GM18498 (cell line): ENCODE data around the gene ABL1.

Experiments
- ATAC-seq: cut with Tn5 transposase; IDR thresholded peaks from one replicate; pipeline ENCODE4 v1.9.1; 2021; ENCODE audit warnings: mild to moderate bottlenecking, moderate library complexity; ENCODE audit not compliant: unreplicated experiment

ABL1 gene

DNA sequence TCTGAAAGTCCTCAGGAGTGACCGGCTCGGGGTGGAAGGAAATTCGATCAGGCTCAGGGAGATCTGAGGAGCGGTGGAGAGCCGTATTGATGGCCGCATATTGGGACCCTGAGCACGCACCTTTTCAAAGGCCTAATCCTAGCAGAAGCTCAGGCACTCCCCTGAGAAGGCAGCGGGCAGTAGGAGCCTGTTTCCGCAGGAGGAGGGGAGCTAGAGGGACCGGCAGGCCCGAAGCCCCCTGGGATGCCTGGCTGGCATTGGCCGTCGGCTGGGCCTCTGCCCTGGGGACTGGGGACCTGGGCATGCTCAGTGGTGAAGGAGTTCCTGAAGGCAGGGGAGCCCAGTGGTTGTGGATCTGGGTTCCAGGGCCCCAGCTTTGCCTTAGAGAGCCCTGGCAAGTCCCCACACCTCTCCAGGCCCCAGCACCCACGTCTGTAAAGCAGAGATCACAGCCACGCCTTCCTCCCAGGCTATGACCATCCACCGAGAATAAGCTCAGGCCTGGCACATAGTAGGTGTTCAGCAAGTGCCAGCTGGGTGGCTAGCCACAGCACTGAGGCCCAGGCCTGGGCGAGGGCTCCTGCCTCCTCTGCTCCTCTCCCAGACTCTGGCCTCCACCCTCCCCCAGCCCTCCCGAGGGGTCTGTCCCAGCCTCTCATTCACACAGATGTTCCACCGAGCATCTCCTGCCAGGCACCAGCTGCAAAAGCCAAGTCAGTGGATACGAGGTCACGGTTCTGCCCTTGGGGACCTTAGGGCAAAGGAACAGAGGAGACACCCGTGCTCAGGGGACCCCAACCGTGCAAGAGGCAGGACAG, 78.8 kb downstream of the ABL1 start:
- ATAC-seq, result no peak

DNA sequence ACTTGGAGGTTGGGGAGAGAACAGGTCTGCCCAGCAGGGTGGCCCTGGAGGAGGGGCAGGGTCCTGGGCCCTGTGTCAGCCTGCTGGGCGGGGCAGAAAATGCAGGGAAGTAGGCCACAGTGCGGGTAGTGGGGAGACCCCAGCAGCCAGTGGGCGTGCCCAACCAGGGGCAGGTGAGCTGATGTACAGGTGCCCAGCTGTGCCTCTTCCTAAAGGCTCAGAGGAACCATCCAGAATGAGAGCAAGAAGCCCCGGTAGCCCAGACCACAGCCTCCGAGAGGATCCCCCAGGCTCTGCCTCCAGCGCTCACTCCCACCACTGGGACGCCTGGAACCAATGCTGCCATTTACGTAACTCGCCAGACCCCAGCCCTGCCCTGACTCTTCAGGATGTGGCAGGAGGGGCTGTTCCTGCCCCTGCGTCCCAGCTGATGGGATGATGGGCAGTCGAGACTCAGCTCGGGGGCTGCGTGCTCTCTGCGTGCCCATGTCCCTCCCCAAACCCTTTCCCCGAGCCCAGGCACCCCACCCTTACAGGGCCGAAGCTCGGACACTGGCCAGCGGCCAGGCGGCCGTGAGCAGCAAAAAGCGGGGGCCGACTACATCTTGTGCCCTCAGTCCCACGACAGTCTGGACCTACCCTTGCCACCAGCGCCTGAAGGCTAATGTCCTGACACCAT, 79.5 kb downstream of the ABL1 start:
- ATAC-seq, result no peak

GRCh38 chr9:130915096-130915447, 80.0 kb downstream of the ABL1 start:
- no peak for ATAC-seq

- ATAC-seq, result no peak
These were observed 82.3 kb downstream of the ABL1 start for GRCh38 chr9:130917168-130917960.

GRCh38 chr9:130918101-130918825, 83.2 kb downstream of the ABL1 start:
- ATAC-seq, result no peak

DNA sequence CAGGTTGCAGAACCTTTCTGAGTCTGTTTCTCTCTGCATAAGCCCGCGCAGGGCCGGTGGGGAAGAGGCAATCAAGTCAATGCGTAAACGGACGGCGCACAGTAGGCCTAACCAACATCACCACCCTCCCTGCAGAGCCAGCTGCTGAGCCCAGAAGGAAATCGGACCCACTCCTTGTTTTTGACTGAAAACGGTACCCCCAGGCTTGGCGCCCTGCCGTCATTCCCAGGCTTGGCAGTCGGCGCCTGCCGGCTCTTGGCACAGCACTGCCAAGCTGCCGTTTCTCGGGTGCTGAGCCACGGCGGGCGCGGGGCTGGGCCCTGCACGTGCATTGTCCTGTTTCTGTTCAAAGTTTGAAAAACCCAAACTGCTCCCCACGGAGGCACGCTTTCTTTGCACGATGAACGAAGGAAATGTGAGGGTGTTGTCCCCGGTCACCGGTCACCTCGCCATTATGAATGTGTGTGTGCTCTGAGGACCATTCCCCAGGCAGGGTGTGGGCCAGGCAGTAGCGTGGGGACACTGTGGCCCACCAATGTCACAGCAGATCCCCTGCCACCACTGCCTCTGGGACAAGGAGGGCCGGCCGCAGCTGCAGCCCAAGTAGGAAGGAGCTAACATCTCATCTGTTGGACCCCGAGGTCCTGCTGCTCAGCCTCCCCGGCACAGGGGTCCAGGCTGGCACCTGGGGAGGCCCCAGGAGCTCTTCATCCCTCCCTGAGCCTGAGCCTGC, 83.9 kb downstream of the ABL1 start:
- no peak for ATAC-seq

GRCh38 chr9:130919559-130920145, 84.6 kb downstream of the ABL1 start:
- ATAC-seq, result no peak

DNA sequence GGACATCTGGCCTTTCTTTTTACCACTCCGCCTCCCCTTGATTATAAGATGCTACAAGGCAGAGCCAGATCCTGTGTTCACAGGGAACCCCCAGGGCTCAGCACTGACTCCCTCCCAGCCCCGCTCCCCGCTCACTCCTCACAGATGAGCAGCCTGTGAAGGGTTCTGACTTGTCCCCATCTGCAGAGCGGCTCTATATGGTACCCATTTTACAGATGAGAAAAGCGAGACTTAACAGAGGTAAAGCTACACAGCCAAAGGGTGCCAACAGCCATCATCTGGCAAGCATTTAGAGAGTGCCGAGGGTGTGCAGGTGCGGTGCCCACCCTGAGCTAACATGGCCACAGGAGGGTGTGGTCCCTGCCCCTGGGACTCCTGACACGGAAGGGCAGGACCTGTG, 85.2 kb downstream of the ABL1 start:
- no peak for ATAC-seq

GRCh38 chr9:130920762-130921299, 85.8 kb downstream of the ABL1 start:
- ATAC-seq, result no peak

DNA sequence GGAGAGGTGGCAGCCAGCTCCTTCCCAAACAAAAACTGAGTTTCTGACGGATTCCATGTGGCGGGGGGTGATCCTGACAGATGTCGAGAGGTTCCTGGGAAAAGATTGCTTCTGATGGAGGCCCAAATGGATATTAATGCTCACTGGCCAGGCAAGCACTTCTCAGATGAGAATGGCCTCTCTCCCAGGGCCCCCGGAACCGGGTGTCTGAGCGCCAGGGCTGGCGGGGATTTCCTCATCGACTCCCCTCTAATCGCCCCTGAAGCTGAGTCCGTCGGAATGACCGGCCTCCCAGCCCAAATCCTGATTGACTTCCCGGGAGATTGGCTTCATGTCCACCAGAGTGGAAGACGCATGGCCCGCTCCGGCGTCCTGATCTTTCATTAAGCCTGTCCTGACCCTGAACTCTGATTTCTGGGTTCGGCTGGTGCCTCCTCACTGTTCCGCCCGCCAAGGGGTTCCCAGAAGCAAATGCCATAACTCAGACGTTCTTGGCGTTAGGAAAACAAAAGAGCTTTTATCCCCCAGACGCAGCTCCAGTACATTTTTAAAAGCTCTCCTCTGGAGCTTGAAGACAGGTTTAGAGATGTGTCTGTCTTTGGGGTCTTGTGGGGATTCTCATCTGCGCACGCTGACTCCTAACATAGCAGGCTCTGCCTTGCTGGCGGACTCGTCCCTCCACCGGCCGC, 86.4 kb downstream of the ABL1 start:
- ATAC-seq, result no peak

DNA sequence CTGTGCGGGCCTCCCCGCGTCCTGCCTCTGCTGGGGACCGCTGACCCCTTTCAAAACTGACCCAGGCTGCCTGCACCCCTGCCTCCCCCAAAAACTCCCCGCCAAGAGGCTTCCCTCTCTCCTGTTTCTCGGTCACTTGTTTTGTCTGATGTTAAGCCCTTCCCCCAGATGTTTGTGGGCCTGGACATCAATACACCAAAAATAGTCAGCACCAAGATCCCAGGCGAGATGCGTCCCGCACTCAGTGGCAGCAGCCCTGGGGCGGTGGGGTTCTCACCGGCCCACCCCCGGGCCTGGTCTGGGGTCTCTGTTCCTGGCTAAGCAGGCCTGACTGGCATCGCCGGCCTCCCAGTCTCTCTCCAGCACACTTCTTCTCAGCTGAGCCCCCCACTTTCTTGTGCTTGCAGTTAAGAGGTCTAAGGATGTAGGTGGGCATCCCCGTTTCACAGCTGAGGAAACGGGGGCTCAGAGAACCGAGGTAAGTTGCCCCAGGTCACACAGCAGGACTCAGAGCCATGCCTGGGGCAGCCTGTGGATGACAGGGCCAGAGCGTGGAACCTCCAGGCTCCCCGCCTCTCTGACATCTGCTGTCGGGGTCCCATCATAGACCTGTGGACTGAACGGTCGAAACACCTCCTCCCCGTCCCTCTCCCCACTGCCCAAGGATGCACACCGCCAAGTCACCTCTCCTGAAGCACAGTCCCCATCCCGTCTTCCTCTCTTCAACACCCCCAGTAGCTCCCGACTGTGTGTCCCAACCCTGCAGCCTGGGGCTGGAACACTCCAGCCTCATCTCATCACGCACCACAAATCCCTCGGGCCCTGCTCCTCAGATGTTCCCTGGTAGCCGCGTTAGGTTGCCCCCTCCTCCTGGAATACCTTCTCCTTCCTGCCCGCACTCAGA, 87.2 kb downstream of the ABL1 start:
- no peak for ATAC-seq

DNA sequence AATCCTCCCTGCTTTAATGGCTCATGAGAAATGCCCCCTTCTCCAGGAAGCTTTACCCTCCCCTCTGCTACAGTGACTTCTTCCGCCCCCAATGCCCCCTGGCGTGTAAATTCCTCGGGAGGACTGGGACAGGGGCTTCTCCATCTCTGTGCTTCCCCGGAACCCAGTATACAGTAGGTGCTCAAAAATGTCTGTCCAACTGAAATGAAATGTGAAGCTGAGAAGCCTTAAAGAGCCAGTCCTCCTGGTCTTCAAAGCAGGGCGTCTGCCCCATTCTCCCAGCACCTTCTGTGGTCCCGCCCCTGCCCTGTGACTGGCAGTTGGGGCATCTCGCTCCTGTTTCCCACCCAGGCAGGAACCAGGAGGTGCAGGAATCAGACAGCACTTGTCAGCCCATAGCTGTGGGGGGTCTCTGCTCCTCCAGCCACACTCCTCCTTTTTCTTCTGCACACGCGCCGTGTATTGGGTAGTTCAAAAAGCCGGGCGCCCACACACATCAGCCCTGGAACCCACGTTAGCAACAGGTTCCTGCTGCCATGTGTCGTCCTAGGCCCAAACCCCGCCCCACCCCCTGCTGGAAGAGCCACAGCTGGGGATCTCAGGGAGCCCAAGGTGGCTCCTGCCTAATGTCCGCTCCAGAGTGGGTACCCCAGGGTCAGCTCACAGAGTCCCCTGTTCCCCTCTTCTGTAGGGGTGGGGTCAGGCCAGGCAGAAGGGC, 88.0 kb downstream of the ABL1 start:
- no peak for ATAC-seq

GRCh38 chr9:130923611-130924447, 88.8 kb downstream of the ABL1 start:
- ATAC-seq, result no peak

DNA sequence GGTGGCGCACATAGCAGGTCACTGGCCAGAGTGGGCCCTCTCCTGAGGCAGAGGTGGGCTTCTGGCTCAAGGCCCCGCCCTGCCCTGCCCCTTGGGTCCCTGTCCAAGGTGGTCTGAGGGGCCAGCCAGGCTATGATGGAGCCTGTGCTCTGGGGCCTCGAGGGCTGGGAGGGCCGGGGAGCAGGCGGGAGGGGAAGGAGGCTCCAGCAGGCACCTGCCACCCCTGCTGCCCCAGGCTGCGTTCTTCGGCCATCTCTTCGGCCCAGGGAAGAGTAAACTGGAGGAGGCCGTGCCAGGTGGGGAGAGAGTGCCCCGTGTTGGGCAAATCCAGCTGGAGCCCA, 89.4 kb downstream of the ABL1 start:
- no peak for ATAC-seq

DNA sequence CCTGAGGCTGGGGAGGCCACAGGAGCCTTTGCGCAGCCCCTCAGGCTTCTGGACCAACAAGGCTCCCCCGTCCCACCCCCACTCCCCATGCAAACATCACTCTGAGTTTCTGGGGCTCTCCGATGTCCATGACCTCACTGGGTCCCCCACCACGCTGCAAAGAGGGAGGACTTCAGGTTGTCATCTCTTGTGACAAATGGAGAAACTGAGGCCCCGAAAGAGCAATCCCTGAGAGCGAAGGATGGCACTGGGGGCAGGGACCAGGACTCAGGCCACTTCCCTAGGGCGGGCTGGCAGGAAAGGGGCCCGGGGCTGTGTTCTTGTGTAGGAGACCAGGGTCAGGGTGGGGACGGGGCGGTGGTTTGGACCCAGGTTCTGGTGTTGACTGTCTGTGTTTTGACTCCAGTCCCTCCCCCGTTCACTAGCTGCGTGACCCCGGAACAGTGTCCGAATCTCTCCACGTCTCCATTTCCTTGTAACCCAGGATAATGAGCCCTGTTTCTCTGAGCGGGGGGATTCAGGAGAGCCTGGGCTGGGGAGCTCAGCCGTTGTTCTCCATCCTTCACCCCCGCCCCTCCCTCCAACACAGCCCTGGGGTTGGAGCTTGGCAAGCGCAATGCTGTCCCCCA, 90.1 kb downstream of the ABL1 start:
- ATAC-seq, result no peak

GRCh38 chr9:130927338-130927737, 92.3 kb downstream of the ABL1 start:
- no peak for ATAC-seq
